GM18511 (cell line): ENCODE results near the gene ADARB1.
A peak's percentile ranks its signal among the peaks of the same experiment; 100 is the strongest.

Source experiments
- ATAC-seq: cut with Tn5 transposase; IDR thresholded peaks from one replicate; pipeline ENCODE4 v1.9.1; 2021; ENCODE audit warnings: mild to moderate bottlenecking, moderate library complexity; ENCODE audit not compliant: unreplicated experiment

ADARB1 gene

DNA sequence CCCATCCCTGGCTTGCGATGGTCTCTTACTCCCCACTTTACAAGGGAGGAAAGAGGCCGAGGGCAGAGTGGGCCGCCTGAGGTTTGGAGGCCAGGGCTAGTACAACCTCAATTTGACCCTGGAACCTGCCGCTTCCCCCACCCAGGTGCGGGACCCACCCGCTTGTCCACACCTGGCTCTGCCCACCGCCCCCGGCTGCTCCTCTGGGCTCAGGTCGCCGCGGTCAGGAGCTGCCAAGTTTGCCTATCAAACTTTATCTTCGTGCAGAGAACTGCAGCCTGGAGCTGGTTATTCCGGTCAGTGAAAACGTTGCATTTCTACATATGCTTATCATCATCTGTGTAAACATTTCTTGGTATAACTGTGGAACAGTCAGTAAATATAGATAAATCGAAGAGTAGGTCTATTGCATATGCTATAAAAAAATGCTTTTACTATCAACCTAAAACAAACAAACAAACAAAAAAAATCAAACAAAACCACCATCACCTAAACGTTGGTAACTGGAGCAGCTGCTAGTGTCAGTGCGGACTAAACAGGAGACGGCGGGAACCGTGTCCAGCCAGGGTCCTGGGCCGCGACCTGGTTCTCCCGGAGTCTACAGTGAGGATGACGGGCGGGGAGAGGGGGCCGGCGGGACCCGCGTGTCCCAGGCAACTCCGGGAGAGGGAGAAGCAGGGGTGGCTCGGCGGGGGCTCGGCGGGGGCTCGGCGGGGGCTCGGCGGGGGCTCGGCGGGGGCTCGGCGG lies 906 bp upstream of the ADARB1 start:
- no peak for ATAC-seq

DNA sequence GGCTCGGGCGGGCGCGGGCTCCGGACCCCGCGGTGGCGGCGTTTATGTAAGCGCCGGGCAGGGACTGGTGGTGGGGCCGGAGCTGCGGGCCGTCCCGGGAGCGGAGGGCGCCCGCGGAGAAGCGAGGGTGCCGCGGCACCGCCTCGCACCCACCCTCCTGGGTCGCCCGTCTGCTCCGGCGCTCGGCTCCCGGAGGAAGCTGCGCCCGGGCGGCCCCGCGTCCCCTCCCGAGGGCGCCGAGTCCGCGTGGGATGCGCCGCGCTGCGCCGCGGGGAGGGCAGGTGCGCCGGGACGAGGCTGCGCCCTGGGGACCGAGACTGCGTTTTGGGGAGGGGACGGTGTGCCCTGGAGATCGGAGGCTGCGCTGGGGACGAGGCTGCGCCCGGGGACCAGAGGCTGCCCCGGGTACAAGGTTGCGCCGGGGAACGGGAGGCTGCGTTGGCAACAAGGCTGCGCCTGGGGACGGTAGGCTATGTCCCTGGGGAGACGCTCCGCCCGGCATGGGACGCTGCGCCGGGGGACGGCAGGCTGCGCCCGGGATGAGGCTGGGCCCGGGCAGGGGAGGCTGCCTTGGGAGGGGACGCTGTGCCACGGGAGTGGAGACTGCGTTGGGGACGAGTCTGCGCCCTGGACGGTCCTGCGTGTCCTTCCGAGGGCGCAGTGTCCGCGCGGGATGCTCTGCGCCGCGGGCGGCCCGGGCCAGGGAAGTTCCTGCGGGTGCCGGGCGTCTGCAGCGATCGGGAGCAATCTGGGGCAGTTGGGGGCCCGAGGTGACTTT lies 627 bp downstream of the ADARB1 start:
- peak; percentile 20 for ATAC-seq

DNA sequence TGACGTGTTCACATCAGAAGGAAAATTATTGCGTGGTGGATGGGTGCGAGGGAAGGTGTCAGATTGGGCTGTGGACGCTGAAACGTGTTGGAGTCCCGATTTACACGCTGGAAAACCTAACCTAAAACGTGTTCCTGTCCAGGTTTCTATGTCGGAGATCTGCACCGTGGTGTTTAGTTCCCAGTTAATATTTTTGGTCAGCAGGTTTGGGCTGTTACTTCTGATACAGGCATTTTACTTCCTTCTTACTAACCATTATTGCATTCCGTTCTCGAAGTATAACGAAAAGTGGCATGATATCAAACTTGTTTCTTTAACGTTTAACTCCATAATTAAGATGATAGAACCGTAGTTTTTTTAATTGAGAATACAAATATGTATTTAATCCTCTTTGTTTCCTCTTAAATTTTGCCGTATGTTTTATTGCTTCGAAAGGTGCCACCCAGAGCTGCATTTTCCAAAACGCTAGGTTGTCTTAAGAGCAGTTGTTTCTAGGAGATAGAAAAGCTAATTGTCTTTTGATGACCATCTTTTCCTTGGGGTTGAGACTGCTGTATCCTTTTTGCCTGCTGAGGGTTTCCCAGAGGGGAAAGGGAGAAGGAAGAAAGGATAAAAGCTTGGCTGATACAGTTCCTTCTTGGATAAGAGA lies 1.3 kb downstream of the ADARB1 start:
- ATAC-seq, result no peak

DNA sequence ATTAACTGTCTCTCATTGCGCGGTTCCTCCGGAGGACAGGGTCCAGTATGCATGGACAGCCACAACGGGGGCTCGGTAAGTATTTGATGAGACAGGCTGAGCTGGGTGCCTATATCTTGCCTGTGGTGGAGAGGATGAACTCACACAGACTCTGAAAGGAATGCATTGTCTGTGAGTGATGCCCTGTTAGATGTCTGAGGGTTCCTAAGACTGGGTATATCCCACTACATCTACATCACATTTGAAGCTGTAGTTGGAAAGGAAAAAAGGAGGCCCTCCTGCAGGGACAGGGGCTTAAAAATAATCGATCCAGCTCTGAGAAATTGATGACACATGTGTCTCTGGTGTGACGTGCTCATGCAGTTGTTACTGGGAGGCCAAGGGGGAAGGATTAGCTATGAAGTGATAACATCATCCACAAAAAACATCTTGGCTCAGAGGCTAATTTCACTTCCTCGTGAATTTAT lies 1.9 kb downstream of the ADARB1 start:
- ATAC-seq, result no peak

DNA sequence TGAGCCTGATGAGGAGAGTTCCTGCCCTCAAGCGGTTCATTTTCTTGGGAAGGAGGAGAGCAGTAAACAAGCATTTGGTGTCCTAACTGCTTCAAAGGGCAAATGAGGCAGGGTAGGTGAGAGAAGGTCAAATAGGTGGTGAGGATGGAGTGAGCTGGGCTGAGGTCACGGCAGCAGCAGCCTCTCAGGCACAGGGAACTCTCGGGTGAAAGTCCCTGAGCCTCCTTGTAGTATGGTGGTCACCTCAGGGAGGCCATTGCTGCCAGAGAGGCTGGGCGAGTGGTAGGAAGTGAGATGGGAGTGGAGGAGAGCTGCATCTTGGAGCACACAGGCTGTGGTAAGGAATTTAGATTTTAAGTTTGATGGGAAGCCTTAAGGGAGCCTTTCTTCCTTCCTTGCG lies 4.0 kb downstream of the ADARB1 start:
- ATAC-seq, result no peak

DNA sequence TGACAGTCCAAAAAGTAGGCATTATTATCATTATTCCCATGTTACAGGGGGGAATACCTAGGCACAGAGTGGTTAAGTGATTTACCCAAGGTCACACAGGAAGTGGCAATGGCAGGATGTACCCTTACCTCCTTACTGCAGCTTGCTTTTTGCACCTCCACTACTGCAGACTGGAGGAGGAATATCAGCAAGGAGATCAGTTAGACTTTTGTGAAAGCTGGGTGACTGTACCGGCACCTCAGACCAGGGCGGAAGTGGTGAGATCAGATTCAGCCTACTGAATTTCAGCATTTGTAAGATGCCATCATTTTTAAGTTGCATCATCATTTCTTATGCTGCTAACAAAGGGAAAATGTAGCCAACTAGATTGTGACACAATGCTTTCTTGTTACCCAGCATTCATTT lies 4.5 kb downstream of the ADARB1 start:
- ATAC-seq, result no peak

DNA sequence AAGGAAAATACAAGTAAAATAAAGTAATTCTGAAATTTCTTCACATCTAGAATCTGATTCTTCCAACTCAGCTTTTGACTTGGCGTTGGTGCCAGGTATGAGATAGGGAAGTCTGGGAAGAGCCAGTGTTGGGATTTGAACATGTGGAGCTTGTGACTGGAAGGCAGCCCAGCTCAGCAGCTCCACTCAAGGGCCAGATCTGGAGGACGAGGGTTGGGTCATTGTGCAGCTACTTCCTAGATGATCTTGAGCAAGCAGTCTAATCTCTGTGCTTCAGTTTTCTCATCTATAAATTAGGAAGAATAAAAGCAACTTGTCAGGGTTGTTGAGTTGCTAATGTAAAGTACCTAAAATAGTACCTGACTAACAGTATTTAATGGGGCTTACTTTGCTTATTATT lies 5.0 kb downstream of the ADARB1 start:
- ATAC-seq, result no peak

DNA sequence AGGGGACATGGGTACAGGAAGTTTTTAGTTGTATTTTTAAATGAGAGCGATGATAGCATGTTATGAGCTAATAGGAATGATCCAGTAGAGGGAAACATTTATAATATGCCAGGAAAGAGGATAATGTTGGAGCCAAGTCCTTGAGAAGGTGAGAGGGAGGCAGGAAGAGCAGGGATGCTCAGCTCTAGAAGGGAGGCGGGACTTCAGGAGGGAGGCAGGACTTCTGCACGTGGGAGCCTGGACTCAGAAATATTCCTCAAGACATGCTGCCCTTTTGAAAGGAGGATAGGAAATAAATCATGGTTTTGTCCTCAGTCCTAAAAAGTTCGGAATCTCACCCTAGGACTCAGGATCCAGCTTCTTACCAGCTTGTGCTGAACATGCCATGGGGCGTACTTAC lies 5.9 kb downstream of the ADARB1 start:
- ATAC-seq, result no peak

DNA sequence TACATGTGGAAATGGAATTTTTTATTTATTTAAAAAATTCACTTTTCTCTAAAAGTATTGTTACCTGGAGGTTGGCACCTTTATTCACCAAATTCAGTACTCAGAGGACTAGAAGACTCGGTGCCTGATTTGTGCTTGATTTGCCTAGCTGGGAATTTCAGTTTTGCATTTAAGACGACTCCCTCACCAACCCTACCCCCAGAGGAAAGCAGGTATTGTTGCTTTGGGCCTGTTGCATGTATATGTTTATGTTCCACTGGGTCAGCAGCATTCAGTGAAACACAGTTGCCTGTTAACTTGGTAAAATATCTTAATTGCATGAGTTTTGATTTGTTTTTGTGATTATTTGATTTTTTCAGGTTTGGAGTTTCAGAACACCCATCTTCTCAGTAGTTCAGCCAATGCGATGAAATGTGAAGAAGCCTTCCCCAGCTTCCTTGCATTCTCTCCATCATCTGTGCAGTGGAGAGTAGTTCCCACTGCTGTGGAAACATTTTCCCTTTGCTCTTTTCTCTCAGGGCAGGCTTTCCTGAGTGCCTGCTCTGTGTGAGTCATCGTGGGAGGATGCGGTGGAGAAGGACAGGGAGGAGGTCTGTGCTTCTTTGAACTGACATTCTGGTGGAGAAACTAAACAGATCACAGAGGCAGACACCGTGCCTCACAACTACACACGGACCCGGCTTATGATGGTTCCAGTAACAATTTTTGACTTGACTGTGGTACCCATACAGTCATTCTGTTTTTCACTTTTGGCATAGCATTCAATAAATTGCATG lies 6.4 kb downstream of the ADARB1 start:
- no peak for ATAC-seq

DNA sequence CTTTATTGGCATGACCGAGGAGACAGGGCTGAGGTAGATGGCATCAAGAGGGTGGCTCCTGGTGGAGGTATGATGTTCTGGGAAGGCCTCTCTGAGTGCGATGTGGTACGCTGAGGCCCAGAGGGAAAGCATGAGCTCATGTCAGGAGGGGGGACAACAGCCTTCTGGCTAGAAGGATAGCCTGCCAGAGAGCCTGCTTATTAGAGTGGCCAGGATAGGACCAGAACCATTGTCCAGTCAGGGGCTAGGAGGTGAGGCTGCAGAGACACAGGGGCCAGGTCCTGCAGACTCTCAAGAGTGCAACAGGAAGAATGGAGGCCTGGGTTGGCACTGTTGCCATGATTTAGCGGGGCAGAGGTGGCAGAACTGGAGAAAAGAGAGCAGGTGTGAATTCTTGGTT lies 7.3 kb downstream of the ADARB1 start:
- ATAC-seq, result no peak

DNA sequence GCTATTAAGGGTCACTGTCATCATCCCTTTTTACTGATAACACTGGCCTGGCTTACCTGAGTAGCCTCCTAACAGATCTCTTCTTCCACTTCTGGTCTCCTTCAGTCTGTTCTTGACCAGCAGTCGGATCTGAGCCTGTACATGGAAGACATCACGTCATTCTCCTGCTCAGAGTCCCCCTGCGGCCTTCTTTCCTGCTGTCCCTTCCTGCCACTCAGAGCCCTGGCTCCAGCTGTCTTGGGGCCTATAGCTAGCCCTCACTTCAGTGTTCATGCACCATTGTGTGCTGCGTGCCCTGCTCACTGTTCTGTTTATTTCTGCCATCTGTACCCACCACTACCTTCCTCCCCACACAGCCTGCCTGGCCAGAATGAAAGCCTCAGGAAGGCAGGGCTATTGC lies 8.4 kb downstream of the ADARB1 start:
- no peak for ATAC-seq

DNA sequence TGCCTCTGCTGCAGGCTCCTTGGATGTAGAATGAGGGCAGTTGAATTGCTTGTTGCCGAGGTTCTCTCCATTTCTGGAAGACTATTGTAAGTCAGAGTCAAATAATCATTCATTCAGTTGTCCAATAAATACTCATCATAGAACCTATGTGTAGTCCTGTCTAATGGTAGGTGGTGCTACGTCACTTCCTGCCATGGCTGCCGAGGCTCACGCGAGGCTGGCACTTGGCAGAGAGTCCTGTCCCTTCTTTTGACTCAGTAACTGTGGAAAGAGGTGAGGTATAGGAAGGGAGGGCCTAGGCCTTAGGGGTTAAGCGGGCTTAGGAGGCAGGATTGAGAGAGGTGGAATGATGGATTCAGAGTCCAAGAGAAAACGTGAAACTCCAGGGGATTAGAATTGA lies 9.7 kb downstream of the ADARB1 start:
- no peak for ATAC-seq

DNA sequence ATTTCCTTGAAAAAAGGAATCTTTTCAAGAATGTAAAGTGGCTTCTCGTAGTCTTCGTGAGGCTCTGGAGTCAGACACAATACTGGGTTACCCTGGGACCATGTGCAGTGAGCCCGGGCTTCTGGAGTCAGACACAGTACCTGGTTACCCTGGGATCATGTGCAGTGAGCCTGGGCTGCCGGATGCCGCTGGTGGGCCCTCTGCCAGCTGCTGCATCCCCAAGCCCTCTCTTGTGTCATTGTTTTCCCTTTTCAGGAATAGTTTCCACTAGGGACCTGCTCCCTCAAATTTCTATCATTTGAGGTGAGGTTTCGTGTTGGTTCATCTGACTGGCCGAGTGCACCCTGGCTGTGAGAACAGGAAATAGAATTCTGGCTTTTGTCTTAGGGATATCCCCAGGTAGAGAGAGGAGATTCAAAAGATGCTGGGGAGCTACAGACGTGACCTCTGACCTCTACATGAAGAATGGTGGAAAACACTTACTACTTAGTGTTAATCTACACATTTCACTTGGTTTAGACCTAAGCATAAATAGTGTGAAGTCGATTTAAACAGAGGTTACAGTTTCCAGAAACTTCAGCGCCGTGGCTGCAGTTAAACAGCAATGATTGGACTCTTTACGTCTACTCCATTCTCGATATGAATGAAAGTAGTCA lies 10.6 kb downstream of the ADARB1 start:
- no peak for ATAC-seq

DNA sequence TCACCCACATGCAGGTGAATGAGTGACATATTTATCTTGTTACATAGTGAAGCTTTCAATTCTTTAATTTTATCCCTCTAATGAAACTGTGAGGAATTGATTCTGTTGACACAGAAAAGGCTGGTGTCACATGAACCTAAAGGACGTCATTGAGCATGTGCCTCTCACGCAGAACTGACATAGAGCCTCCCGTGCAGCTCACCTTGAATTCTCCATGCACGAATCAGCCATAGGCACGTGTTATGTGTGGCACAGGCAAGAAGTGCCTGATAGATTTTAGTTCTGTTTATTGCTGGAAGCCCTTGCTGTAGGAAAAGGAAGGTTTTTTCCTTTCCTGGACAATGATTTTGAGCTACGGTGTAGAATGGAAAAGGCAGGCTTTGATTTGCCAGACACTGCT lies 11.3 kb downstream of the ADARB1 start:
- ATAC-seq, result no peak

DNA sequence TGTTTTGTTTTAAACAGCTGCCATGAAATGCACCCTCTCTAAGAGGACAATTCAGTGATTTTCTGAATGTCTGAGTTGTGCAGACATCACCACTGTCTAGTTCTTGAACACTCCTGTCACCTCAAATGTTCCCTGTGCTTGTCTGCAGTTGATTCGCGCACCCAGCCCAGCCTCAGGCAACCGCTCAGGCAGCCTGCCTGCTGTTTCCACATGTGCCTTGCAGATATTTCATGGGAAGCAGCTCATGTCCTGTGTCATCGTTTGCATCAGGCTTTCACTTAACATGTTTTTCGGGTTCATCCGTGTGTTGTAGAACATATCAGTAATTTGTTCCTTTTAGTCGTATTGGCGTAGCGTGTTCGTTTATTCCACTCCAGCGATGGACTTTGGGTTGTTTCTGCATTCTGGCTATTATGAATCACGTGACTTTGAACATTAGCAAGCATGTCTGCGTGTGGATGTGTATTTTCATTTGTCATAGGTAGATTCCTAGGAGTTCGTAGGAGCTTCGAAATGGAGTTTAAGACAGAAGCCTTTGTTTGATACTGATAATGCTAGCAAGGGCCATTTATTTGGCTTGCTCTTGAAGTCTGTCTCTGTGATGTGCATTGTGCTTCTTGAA lies 12.1 kb downstream of the ADARB1 start:
- no peak for ATAC-seq

DNA sequence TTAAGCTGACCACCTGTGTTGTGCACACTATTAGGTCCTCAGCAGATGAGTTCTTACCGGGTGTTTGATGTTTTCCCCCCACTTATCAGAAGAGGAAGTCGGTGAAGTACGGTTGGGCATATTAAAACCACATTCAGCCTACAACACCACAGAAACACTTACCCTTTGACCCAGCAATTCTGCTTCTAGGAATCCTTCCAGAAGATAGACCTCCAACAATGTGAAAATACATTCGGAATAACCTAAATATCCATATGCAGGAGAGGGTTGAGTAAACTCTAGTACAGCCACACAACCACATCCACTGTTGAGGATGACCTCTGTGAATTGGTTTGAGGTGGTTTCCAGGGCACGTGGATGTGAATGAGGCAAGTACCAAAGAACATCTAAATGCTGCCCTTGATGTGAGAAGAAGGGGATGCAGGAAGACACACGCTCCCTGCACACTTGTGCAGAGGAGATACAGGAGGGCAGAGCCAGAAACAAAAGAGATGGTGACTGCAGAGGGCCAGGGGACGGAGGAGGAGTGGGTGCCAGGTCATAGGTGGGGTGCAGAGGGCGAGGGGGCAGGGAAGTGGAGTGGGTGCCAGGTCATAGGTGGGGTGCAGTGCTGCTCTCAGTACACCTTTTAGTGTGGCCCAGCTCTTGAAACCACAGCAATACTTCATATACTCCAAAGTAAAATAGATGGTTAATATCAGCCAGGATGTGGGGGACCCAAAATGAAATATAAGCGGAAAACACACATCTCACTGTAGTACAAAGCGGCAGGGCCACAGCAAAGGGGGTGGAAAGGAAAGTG lies 12.8 kb downstream of the ADARB1 start:
- ATAC-seq, result no peak

DNA sequence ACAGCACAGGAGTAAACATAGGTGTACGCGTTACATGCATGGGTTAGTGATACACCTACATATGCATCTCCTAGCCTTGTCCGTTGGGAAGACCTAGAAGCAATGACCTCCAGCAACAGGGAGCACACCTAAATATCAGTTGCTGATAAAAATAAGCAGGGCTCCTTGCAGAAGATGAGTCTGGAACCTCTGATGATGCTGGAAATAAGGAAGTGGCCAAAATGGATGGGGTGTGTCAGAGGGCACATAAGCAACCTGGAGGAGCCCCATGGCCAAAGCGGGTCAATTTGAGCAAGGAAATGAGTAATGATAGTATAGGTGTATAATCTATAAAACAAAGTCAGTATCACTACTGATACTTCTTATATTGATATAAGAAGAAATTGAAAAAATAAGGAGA lies 13.7 kb downstream of the ADARB1 start:
- no peak for ATAC-seq

DNA sequence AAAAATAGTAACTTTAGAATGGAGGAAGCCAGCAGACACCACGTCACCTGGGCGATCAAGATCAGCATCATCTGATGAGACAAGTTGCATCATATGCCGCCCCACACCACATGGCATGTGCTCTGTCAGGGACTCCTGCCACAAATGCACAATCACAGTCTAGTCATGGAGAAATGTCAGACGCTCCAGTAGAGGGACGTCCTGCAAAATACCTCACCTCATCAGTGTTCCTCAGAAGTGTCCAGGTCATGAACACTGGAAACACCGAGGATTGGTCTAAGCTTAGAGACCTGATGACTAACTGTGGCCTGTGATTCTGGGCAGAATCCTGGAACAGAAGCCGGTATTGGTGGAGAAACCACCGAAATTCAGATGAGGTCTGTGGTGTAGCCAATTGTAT lies 14.3 kb downstream of the ADARB1 start:
- ATAC-seq, result no peak

DNA sequence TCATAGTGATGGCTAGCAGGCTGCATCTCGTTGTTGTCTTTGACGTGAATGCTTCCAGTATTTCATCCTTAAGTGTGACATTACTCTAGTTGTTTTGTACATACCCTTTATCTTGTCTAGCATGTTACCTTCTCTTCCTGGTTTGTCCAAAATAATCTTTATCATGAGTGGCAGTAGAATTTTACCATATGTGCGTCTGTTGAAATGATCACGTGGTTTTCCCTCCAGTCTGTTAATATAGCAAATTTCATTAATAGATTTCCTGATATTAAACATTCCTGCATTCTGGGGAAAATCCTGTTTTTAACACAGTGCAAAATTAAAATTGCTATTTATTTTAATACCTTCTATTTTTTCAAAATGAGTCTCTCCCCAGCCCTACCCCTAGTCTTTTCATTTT lies 15.6 kb downstream of the ADARB1 start:
- ATAC-seq, result no peak
